AG09319 (cell line): Measurements from ENCODE around the gene CNIH2.

ENCODE experiments used
- DNase-seq: peaks from one replicate; pipeline ENCODE4 v3.0.0-alpha.2; 2010; ENCODE audit warnings: low read depth; ENCODE audit errors: extremely low read depth
- CTCF ChIP-seq: IDR thresholded peaks from 2 replicates; pipeline ENCODE4 v1.5.1; 2011; ENCODE audit warnings: low read depth, mild to moderate bottlenecking, inconsistent platforms, low read length, moderate library complexity

CNIH2 gene

GRCh38 chr11:66235141-66235540 lies 42.8 kb upstream of the CNIH2 start:
- no peak for DNase-seq
- TF ChIP-seq CTCF, result no peak

- no peak for DNase-seq
- no peak for TF ChIP-seq CTCF
Measured at GRCh38 chr11:66237867-66238266, 40.1 kb upstream of the CNIH2 start.

- DNase-seq, result no peak
Measured at GRCh38 chr11:66238786-66239413, 39.1 kb upstream of the CNIH2 start.

GRCh38 chr11:66239511-66239910 lies 38.5 kb upstream of the CNIH2 start:
- no peak for DNase-seq
- TF ChIP-seq CTCF, result no peak

More at GRCh38 chr11:66238786-66239413, 39.1 kb upstream of the CNIH2 start:
- TF ChIP-seq CTCF, result no peak

- DNase-seq, result no peak
- TF ChIP-seq CTCF, result no peak
Measured at GRCh38 chr11:66239998-66240780, 37.8 kb upstream of the CNIH2 start.

GRCh38 chr11:66240781-66241136 lies 37.2 kb upstream of the CNIH2 start:
- no peak for TF ChIP-seq CTCF
- no peak for DNase-seq

- TF ChIP-seq CTCF, result no peak
Measured at GRCh38 chr11:66242095-66242765, 35.7 kb upstream of the CNIH2 start.

More at GRCh38 chr11:66242095-66242765, 35.7 kb upstream of the CNIH2 start:
- DNase-seq, result no peak
